Ovary (tissue), 9 donors: ENCODE data around the gene MTHFR. TPM values are rescaled to one million over a fixed set of nuclear protein-coding genes. Genes with fewer than 3 reads are reported as not detected.

Source experiments
- DNase-seq, 5 donors: peaks; one replicate each; pipeline ENCODE4 v3.0.0-alpha.2; 2019 to 2020
- H3K27ac ChIP-seq, 2 donors: fragments of 200-600 bp; one replicate each; pipeline versions ENCODE4 v1.5.1 to v1.8.0; 2019 to 2022
- H3K27me3 ChIP-seq: fragments of 200-600 bp; one replicate; pipeline ENCODE4 v1.8.0; 2022
- H3K36me3 ChIP-seq: fragments of 200-600 bp; sonication (generic); one replicate; pipeline ENCODE4 v1.5.1; 2019
- H3K4me1 ChIP-seq: one replicate; pipeline ENCODE4 v1.8.1; 2013; ENCODE audit warnings: mild to moderate bottlenecking, moderate library complexity; ENCODE audit not compliant: insufficient read depth
- H3K4me3 ChIP-seq: fragments of 200-600 bp; sonication (generic); one replicate; pipeline ENCODE4 v1.5.1; 2017
- H3K9me3 ChIP-seq, 2 donors: fragments of 200-600 bp in 1 of 2; sonication (generic) in 1 of 2; one replicate each; pipeline versions ENCODE4 v1.5.1 to v1.8.1; 2013 to 2019; ENCODE audit warnings: mild to moderate bottlenecking in 1 of 2, moderate library complexity in 1 of 2
- EP300 ChIP-seq: sonication (generic); formaldehyde crosslinking; IDR thresholded peaks from one replicate; pipeline ENCODE4 v1.6.1; 2017; ENCODE audit warnings: antibody characterized with exemption
- POLR2A ChIP-seq: fragments of 450-650 bp; IDR thresholded peaks from one replicate; pipeline ENCODE4 v1.6.1; 2017; ENCODE audit warnings: antibody characterized with exemption, mild to moderate bottlenecking, moderate library complexity
- WGBS, 3 donors: extraction: QIAGEN DNeasy Blood & Tissue Kit in 1 of 3; methylation state at CpG; one replicate each; pipeline versions ENCODE4 v1.1.5 to v1.1.7; 2013 to 2017; 5-methylcytosine and 5-hydroxymethylcytosine counted together
- intact Hi-C, 4 donors: fragments of 100-400 bp; cut with DNase I; formaldehyde crosslinking; loops; one replicate each; pipeline versions ENCODE4 v1.11.0 to v1.15.1; 2022 to 2023
- polyA plus RNA-seq, 2 donors: library from polyadenylated mRNA; stranded (reverse); fragments of 200-250 nt in 1 of 2; fragments of 350-450 nt in 1 of 2; fragmentation: Illumina TruSeq in 1 of 2; extraction: RNeasy Lipid Tissue Mini Kit (QIAGEN cat#74804) in 1 of 2; gene quantifications; one replicate each; pipeline ENCODE4 v1.2.3, GENCODE V29; 2013 to 2014
- total RNA-seq, 7 donors: library from RNA; depleted of rRNA in 2 of 7; stranded (reverse); fragments of >200 nt in 2 of 7; fragmentation: NEBNext Ultra II Directional in 3 of 7; extraction: Animal tissue kit (Norgen Biotek cat#: 25700) in 3 of 7; gene quantifications; one replicate each; pipeline versions ENCODE4 v1.1.0 to v1.2.4, GENCODE V29; 2016 to 2023
- TF ChIP-seq, protein P1 (sequence below), 3 donors: fragments of 450-650 bp in 2 of 3; fragments of 200-600 bp in 1 of 3; IDR thresholded peaks; one replicate each; pipeline versions ENCODE4 v1.5.1 to v1.8.0; 2016 to 2022; ENCODE audit warnings: antibody characterized with exemption in 3 of 3, mild to moderate bottlenecking in 1 of 3
- donor health status: DM: no; HTN: no; CAD: no; lungs with moderate emphysema.
- donor health status: DM: no; HTN: no; CAD: no.
- donor health status: Bipolar disorder and iron deficiency.
- donor health status: DM: yes; HTN: yes; CAD: no.
- donor health status: DM: no; HTN: no; CAD: no.
- donor health status: DM: yes; HTN: yes; CAD: no.

Gene MTHFR
- total and polyA plus RNA-seq, 9 donors, result 13.1 to 161 (median 55.6) TPM

- TF ChIP-seq EP300 (no peak), POLR2A (no peak)
- TF ChIP-seq, protein P1, sequence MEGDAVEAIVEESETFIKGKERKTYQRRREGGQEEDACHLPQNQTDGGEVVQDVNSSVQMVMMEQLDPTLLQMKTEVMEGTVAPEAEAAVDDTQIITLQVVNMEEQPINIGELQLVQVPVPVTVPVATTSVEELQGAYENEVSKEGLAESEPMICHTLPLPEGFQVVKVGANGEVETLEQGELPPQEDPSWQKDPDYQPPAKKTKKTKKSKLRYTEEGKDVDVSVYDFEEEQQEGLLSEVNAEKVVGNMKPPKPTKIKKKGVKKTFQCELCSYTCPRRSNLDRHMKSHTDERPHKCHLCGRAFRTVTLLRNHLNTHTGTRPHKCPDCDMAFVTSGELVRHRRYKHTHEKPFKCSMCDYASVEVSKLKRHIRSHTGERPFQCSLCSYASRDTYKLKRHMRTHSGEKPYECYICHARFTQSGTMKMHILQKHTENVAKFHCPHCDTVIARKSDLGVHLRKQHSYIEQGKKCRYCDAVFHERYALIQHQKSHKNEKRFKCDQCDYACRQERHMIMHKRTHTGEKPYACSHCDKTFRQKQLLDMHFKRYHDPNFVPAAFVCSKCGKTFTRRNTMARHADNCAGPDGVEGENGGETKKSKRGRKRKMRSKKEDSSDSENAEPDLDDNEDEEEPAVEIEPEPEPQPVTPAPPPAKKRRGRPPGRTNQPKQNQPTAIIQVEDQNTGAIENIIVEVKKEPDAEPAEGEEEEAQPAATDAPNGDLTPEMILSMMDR (IDR thresholded peaks at IDR 0.05), result no peak
- Histone ChIP-seq H3K4me3 (no peak overlapping the region), H3K27ac (no peak overlapping the region), H3K27me3 (no peaks in the 10 kb centered on the region), H3K9me3 (no peaks in the 10 kb centered on the region), H3K4me1 (no peaks in the 10 kb centered on the region), H3K36me3 (peaks cover 2% of the 10 kb centered on the region)
- intact Hi-C loops, result no loop called here
- DNase-seq, result no peak
- 85 to 87% (median 87%) methylated on average over 19 of the region's 19 CpGs for WGBS, 3 donors
These were observed 22.7 kb upstream of the MTHFR start for GRCh38 chr1:11828511-11828910.

- H3K27me3 ChIP-seq, result no peaks in the 10 kb centered on the region
- DNase-seq, result no peak
- no peak overlapping the region for H3K27ac ChIP-seq
- WGBS, 3 donors, result 91 to 93% (median 92%) methylated on average over 9 of the region's 9 CpGs
- no peaks in the 10 kb centered on the region for H3K9me3 ChIP-seq
- H3K4me1 ChIP-seq, result no peaks in the 10 kb centered on the region
- intact Hi-C loops, result no loop called here
- H3K36me3 ChIP-seq, result no peaks in the 10 kb centered on the region
- no peak overlapping the region for H3K4me3 ChIP-seq
- TF ChIP-seq EP300 (no peak), POLR2A (no peak)
- TF ChIP-seq, protein P1 (IDR thresholded peaks at IDR 0.05), result no peak
These were observed 21.2 kb upstream of the MTHFR start for GRCh38 chr1:11826946-11827345.

GRCh38 chr1:11825131-11825530 is 19.4 kb upstream of the MTHFR start:
- no peaks in the 10 kb centered on the region for H3K36me3 ChIP-seq
- 86 to 93% (median 89%) methylated on average over 7 of the region's 7 CpGs for WGBS, 3 donors
- H3K4me1 ChIP-seq, result no peaks in the 10 kb centered on the region
- H3K27me3 ChIP-seq, result no peaks in the 10 kb centered on the region
- no peak for DNase-seq
- TF ChIP-seq, protein P1 (IDR thresholded peaks at IDR 0.05), result no peak
- TF ChIP-seq EP300, result no peak
- intact Hi-C loops, result no loop called here
- no peak overlapping the region for H3K4me3 ChIP-seq
- no peaks in the 10 kb centered on the region for H3K9me3 ChIP-seq
- no peak overlapping the region for H3K27ac ChIP-seq

- no peaks in the 10 kb centered on the region for H3K36me3 ChIP-seq
These were observed 17.8 kb upstream of the MTHFR start for GRCh38 chr1:11823366-11824137.

More at GRCh38 chr1:11823366-11824137, 17.8 kb upstream of the MTHFR start:
- no peaks in the 10 kb centered on the region for H3K9me3 ChIP-seq
- TF ChIP-seq EP300, result no peak
- TF ChIP-seq POLR2A, result no peak
- TF ChIP-seq, protein P1 (IDR thresholded peaks at IDR 0.05), result no peak
- no peaks in the 10 kb centered on the region for H3K27me3 ChIP-seq
- 75 to 86% (median 79%) methylated on average over 17 of the region's 17 CpGs for WGBS, 3 donors
- H3K4me1 ChIP-seq, result no peaks in the 10 kb centered on the region
- no peak for DNase-seq
- no peak overlapping the region for H3K27ac ChIP-seq
- intact Hi-C loops, result no loop called here
- H3K4me3 ChIP-seq, result no peak overlapping the region
